Activated CD4-positive, CD25-positive, alpha-beta regulatory T cell treated with anti-CD3 and anti-CD28 coated beads, Interleukin-2, amount 50 U/mL, for 16 hours (primary cell): ENCODE data around the gene FBLN1.
"Not testable (repeated sequence)": the region's sequence is repeated elsewhere in the genome, so short reads cannot be mapped to it uniquely, and the experiment has no call there.

Experiments
- DNase-seq: peaks from one replicate; pipeline ENCODE4 v3.0.0-alpha.2; 2020; ENCODE audit warnings: low read depth, low spot score

FBLN1 gene

DNA sequence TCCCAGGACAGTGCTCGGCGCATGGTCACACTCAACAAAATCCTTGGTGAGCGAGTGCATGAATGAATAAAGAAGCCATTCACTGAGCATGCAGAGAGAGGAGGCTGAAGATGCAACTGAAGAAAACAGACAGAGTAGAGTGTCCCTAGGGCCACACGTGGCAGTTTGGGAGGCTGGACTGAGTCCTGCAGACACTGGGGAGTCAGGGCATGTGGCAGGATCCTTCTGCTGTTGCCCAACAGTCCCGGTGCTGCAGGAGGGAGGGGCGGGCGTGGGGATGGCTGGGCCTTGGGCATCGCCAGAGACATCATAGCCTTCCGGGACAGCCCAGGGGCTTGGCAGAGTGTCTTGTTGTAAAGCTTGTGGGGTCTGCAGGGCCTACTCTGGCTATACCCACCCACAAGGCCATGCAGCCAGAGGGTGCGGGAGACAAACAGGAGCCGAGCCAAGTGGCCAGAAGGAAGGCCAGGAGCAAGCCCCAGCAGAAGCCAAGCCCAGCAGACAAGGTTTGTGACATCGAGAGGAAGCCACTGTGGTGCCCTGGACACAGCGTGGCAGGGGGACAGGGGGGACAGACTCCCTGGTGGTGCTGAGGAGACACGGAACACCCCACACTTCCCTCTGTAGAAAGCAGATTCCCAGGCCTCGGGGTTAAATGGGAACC is 26.7 kb upstream of the FBLN1 start:
- no peak for DNase-seq

- no peak for DNase-seq
Observed at GRCh38 chr22:45476814-45477213, 25.9 kb upstream of the FBLN1 start.

- DNase-seq: no peak
Observed at GRCh38 chr22:45477366-45478107, 25.1 kb upstream of the FBLN1 start.

DNA sequence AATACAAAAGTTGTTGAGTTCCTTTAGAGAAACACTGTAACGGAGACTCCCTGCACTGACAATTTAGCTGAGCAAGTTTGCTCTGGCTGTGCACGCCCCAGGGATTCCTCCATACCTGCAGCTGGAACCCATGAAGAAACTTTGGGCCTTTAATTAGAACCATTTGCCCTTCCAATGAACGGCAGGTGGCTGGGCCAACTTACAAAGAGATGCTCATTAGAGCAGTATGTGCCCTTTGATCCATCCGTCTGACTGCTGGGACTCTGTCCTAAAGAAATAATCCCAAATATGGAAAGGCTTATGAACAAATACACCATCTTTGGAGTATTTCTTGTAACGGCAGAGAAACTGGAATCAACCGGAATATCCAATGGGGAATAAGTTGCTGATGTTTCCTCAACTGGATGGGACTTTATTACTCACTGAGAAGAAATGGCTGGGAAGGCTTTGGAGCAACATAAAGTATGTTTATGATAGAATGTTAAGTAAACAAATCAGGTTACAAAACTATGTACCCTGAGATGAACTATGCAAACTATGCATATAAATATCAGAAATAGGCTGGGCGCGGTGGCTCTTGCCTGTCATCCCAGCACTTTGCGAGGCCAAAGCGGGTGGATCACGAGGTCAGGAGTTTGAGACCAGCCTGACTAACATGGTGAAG is 24.4 kb upstream of the FBLN1 start:
- no peak for DNase-seq

- no peak for DNase-seq
Observed at GRCh38 chr22:45480717-45481116, 22.0 kb upstream of the FBLN1 start.

GRCh38 chr22:45481661-45482060 is 21.0 kb upstream of the FBLN1 start:
- no peak for DNase-seq

DNA sequence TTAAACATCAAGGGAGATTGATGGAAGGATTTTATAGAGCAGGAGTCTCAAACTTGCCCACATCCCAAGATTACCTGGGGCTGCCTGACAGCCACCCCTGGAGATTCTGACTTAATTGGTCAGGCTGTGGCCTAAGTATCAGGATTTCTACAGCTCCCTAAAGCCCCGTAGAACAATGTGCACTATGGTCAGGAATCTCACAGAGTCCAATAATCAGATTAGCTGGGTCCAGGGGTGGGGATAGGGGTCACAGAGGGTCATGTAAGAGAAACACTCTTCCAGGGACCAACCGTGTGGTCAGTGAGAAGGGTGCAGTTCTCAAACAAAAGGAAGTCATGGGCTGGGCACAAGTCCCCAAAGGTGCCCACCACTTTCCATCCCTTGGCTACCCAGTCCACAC is 20.5 kb upstream of the FBLN1 start:
- no peak for DNase-seq

GRCh38 chr22:45483319-45483718 is 19.4 kb upstream of the FBLN1 start:
- DNase-seq: no peak

GRCh38 chr22:45483918-45484499 is 18.7 kb upstream of the FBLN1 start:
- no peak for DNase-seq

- DNase-seq: no peak
Observed at GRCh38 chr22:45484742-45485141, 17.9 kb upstream of the FBLN1 start.

- no peak for DNase-seq
Observed at GRCh38 chr22:45485261-45485660, 17.4 kb upstream of the FBLN1 start.

DNA sequence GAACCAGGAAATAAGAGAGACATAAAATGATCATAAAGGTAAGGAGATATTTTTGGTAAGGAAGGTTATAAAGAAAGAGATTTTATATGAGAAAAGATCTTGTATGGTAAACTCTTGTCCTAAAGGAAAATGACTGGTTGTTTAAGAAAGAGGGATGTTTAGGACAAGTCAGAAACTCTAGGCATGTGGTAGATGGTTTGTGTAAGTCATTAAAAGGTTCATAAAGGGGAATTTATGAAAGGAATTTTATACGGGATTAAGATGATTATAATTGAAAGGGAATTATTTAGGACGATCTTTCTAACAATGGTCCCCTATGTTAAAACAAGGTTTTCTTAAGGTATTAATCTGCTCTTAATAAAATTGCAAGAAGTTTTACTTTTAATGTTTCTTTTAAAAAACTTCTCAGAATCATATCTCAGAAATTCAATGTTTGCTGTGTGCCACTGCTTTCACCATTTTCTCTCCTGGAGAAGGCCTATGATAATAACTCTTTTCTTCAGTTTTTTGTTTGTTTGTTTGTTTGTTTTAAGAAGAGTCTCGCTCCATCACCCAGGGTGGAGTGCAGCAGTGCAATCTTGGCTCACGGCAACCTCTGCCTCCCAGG is 13.8 kb upstream of the FBLN1 start:
- DNase-seq: no peak

DNA sequence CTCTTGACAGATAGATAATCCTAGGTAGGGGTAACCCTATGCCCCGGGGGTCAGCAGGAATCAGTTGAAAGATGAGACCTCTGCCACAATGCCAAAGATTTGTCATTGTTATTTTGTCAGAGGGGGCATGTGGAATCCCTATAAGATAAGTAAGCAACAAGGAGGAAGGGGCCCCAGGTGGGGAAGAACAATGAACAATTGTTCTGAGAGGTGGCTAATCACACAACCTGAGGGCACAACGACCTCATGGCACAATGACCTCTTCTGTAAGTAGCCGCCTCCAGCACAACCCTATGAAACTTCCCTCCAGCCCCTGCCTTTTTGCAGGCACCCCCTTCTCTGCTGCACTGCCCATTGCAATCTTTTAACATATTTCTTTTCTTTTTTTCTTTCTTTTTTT is 11.8 kb upstream of the FBLN1 start:
- DNase-seq: no peak

GRCh38 chr22:45491841-45492240 is 10.8 kb upstream of the FBLN1 start:
- no peak for DNase-seq

DNA sequence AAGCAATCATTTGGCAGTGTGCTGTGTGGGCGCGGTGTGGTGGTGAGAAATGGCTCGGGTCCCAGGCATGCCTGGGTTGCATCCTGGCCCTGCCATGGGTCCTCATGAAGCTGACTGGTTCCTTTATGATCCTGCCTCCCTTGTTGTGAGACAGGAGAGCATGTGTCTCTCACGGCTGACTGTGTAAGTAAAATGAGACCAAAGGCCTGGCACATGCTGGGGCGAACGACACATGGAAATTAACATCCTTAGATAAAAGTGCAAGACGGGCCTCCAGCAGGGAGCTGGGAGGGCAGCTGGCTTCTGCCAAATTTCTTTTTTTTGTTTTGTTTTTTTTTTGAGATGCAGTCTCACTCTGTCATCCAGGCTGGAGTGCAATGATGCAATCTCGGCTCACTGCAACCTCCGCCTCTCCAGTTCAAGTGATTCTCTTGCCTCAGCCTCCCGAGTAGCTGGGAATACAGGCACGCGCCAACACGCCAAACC is 9.4 kb upstream of the FBLN1 start:
- no peak for DNase-seq

- DNase-seq: not testable (repeated sequence)
Observed at GRCh38 chr22:45494306-45494705, 8.4 kb upstream of the FBLN1 start.

GRCh38 chr22:45495616-45496015 is 7.1 kb upstream of the FBLN1 start:
- DNase-seq: not testable (repeated sequence)

DNA sequence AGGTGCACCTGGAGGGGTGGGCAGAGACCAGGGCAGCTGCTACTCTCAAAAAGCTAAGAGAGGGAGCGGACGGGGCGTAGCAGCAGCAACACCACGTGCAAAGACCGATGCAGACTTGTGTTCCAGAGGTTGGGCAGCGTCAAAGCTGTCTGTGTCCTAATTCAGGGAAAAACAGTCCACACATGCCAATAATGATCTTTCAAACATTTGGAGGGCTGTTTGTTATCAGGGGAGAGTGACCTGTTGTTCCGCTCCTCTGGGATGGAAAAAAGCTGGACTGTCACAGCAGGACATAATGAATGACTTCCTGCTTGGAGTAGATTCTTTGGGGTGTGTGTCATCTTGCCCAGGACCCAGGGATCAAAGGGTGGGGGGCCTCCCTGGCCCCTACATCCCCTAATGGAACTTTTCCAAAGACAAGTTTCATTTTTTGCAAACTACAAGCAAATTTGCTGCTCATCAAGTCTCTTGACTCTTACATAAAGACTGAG is 6.2 kb upstream of the FBLN1 start:
- DNase-seq: no peak

GRCh38 chr22:45497351-45498145 is 5.1 kb upstream of the FBLN1 start:
- no peak for DNase-seq

DNA sequence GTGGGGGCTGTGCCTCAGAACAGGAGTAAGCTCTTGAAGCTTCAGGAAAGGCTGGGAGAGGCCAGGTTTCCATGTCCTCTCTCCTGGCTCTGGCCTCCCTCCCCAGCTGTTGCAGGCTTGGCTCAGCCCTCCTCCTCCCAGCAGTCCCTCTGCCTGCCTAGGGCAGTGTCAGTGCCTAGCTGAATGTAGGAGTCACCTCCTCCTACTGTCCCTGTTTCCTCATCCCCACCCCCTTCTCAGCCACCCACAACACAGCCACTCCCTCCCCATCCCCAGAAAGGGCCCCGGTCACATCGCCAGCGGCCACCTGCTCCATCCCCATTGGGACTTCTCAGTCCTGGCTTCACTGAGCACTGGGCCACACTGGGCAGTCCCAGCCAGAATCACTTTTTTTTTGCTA is 2.9 kb upstream of the FBLN1 start:
- DNase-seq: no peak
